ENCODE measurements around the gene CLDN19.

- TF ChIP-seq CTCF (IDR thresholded peaks at IDR 0.05) = no peak
- no peak for TF ChIP-seq ZFX (IDR thresholded peaks at IDR 0.05; ENCODE audit: borderline replicate concordance)
Observed at GRCh38 chr1:42746436-42747105, 6.5 kb upstream of the CLDN19 start.
